Activated T-helper 1 cell treated with Interleukin-2 at 50 U/mL for 16 hours (primary cell): ENCODE results near the gene GGT1.
"Not testable (repeated sequence)": the region's sequence is repeated elsewhere in the genome, so short reads cannot be mapped to it uniquely, and the experiment has no call there.

Source experiments
- DNase-seq: peaks from one replicate; pipeline ENCODE4 v3.0.0-alpha.2; 2020; ENCODE audit warnings: low read depth

The GGT1 gene

GRCh38 chr22:24584166-24584790 is 18.7 kb upstream of the GGT1 start:
- DNase-seq: no peak

DNA sequence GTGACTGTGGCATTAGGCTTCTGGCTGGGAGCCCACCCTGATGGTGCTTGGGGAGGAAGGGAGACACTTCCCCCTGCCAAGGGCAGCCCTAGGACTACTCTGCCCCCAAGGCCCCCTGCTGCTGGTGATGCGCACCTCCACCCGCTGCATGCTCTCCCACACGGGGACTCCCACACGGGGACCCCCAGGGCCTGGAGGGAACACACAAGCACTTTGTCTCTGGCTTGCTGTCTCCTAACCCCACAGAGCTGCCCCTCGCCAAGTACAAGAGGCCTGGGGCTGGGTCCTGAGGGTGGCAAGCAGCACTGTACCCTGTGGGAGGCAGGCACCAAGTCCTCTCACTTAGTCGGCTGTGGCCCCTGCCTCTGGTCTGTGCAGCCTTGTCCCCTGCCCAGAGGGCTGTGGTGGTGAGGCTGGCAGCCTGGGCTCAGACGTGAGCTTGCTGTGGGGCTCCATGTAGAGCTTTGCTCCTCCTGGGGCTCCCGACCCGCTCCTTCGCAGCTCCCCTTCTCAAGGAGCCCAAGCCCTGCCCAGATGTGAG is 18.1 kb upstream of the GGT1 start:
- DNase-seq: no peak

GRCh38 chr22:24585461-24585860 is 17.5 kb upstream of the GGT1 start:
- DNase-seq: no peak

- DNase-seq: no peak
These were observed 17.0 kb upstream of the GGT1 start for GRCh38 chr22:24585927-24586546.

DNA sequence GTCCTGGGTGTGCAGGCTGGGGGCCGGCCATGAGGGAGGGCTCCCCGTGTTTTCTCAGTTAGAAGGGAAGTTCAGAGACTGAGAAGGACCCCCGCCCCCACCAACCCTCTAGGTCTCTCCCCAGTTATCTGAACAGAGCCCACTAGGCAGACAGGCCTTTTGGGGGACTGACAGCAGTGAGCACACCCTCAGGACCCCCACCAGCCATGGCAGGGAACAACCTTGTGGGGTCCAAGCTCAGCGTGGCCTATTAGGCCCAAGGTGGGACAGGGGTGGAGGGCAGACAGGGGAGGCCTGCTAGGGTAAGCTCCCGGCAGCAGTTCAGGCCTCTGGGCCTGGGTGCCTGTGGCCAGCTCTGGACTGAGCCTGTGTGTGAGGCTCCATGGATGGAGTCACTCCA is 15.7 kb upstream of the GGT1 start:
- no peak for DNase-seq

DNA sequence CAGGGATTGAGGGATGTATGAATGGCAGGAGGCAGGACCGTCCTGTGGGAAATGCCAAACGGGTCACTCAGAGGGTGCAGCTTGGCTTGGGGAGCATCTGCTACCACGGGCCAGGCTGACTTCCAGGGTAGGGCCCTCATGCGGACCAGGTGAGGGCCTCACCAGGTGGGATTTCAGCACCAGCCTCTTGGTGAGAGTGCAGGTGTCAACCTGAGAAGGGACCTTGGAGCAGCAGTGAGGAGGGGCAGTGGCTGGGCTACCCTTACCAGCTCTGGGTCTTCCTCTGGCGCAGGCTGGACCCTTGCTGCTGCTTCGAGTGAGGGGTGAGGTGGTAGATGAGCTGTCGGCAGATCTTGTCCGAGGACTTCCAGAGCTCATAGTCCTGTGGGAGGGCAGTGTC is 15.0 kb upstream of the GGT1 start:
- no peak for DNase-seq

DNA sequence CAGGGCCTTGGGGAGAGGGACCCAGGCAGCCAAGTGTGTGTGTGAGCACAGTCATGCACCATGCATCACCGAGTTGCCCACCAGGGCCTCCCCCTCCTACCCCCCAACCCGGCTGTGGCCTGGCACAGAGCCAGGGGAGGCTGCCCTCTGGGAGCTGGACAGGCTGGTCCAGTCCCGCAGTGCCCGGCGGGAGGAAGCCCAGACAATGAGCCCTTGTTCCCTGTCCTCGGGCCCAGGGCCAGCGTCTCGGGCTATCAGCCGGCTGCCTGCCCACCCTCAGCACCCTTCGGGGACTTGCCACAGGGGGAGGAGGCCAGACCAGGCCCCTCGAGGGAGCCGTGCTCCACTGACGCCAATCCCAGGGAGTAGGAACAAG is 14.6 kb upstream of the GGT1 start:
- no peak for DNase-seq

DNA sequence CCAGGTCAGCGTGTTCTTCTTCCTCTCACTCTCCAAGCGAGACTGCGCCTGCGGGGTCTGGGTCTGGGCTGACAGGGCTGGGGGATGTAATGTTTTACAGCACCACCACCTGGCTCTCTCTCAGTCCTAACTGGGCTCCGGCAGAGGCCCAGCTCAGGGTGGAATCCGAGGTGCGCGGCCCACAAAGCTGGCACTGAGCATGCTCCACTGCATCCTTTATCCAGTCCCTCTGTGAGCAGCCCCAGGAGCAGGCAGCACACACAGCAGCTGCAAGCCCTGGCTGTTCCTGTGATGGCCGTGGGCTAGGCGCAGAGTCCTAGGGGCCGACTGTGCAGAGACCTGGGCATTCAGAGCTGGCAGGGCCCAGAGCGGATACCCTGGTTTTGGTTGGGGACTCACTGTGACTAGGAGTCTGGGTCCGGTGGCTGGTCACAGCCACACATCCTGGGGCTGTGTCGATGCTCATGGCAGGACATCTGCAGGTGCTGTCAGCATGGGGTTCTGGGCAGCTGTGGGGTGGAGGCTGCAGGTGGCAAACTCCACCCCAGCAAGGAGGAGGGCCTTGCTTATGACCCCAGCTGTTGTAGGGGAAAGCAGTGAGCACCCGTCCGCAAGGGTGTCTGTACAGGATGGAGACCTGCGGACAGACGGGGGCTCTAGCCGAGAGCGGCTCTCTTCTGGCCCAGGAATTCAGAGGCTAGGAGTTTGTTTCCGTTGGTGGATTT is 14.1 kb upstream of the GGT1 start:
- no peak for DNase-seq

- no peak for DNase-seq
These were observed 13.4 kb upstream of the GGT1 start for GRCh38 chr22:24589518-24590030.

GRCh38 chr22:24590596-24591173 is 12.3 kb upstream of the GGT1 start:
- DNase-seq: no peak

DNA sequence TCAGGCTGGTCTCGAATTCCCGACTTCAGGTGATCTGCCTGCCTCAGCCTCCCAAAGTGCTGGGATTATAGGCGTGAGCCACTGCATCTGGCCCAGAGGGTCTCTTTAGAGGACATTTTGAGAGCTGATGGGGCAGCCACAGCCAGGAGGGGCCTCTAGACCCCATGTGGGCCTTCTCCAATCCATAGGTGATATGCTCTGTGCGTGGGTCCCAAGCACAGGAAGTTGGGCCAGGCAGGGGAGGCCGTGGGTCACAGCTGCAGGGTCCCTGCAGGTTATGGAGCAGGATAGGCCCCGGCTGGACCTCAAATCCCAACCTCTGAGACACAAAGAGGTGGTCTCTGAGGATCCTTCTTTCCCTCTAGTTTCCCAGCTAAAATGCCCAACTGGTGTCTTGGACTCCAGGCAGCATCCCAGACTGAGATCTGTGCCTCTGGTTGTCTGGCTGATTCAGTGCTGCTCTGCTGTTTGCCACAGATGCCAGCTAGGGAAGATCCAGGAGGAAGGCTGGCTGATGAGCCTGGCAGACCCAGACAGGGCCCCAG is 11.6 kb upstream of the GGT1 start:
- DNase-seq: no peak

DNA sequence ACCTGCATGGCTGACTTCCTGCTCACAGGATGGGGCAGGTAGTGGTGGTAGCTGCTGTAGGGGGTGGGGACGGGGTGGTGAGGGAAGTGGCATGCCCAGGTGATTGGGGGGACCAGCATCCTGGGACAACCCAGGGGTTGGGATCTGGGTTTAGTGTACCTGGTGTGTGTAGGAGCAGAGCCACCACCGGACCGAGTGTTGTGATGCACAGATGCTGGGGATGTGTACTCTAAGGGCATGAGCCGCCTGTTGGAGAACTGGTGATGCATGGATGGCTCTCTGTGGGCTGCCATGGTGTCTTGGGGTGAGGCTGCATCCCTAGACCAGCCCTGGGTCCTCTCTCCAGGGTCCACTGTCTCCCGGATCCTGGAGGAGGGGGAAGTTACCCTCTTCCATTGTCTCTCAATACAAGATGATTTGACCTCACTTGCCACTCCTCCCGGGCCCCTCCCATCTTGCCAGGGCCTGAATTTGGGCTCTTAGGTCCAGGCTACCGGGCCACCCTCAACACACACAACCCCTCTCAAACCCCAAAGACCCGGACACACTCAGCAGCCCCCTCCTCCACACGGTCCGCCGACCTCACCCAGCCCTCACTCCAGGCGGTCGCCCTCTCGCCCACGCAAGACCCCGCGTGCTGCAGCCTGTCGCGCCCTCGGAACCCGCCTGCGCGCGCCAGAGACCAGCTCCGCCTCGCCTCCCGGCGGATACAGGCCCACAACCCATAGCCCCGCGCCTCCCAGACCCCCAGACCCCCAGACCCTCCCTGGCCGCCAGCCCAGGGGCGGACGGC is 10.7 kb upstream of the GGT1 start:
- no peak for DNase-seq

DNA sequence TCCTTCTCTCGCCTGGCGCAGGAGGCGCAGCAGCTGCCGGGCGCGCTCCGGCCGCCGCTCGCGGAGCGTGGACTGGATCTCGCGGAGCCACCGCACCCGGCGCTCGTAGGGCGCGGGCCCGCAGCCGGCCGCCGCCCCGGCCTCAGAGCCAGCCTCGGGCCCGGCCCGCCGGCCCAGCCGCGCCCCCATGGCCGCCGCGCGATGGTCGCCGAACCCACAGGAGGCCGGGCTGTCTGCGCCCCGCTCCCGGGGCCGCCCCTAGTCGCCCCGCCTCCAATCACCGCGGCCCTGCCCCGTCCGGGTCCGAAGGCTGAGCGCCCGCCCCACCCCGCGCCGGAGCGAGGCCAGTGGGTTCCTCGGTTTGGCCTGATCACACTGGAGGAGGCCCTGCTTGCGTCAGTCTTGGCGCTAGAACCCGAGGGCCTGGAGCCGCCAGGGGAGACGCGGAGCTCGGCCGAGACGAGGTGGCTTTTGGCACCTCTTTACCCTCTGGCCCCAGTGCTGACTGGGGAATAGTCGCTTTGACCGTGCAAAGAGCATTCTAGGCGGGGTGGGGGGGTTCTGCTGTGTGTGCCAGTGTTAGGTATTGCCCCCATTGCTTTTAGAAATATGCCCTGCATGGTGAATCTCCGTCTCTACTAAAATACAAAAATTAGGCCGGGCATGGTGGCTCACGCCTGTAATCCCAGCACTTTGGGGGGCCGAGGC is 10.0 kb upstream of the GGT1 start, which contains the start of gene LRRC75B:
Gene LRRC75B, minus strand, starts transcription at position 223 of the 708 bp plus-strand sequence. Its CDS starts 34 bp downstream, at position 189.
- no peak for DNase-seq

DNA sequence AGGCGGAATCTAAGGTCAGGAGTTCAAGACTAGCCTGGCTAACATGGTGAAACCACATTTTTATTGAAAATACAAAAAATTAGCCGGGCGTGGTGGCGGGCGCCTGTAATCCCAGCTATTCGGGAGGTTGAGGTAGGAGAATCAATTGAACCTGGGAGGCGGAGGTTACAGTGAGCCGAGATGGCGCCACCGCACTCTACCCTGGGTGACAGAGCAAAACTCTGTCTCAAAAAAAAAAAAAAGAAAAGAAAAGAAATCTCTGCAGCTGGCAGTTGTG is 9.5 kb upstream of the GGT1 start:
- DNase-seq: not testable (repeated sequence)

DNA sequence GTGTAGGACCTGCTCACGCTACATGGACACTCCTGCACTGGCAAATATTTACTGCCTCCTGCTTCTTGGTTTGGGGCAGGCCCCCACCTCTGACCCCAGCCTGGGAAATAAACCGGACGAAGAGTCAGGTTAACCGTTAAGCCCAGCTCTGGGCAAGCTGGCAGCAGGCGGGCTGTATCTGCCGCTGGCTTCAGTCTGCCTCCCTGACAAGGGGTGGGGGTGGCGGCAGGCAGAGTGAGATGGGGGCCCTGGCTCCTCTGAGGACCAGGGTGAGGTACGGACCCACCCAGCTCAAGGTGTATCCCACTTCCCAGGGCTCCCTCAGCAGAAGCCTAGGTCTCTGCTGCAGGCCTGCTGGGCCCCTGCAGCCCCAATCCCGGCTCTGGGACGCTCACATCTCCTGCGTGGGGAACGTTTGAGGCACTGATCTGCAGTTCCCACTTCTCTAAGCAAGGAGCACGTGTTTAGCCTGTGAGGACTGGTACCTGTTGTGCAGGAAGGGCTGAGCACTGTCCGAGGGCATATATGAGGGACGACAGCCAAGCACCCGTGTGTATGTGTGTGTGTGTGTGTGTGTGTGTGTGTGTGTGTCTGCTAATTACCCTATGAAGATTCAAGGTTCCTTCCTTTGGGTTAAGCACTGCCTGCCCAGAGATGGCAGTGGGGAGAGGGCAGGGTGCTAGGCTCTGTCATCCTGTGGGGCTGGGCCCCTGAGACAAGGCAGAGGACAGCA is 9.0 kb upstream of the GGT1 start:
- no peak for DNase-seq

DNA sequence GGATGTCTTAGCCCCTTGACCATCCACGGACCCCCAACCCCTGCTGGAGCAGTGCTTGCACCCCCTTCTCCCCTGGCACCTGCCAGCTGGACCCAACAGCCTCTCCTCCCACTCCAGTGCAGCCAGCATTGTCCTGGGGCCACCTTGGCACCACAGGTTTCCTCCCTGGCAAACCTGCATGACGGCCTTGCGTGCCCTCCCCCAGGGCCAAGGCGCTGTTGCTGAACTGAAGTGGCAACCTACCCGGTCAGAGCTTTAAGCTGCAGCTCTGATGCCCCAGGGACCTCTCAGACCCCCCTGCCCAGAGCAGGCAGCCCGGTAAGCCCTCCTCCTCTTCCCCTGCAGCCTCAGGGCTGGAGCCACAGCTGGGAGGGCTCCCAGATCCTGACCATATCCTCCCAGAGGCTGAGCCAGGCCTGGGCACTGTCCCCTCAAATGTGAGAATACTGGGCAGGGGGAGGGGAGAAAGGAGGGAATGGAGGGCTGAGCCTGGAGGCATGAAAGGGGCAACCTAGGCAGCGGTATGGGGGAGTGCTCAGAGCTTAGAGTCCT is 8.3 kb upstream of the GGT1 start:
- no peak for DNase-seq

- DNase-seq: no peak
These were observed 7.8 kb upstream of the GGT1 start for GRCh38 chr22:24595228-24595627.

DNA sequence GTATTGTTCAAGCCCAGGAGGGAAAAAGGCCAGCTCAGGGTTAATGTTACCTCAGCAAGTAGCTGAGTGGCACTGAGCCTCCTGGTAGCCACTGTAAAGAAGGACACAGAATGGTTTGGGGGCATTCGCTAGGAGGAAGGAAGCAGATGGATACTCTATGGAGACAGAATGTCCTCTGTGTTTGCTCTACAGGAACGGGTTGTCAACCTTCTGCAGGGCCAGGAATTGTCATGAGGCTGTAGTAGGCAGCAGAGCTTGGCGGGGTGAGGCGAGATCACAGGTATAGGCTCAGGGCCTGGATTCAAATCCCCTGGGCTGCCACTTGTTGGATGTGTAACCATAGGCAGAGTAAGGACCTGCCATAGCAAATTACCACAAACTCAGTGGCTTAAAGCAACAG is 7.1 kb upstream of the GGT1 start:
- DNase-seq: no peak

DNA sequence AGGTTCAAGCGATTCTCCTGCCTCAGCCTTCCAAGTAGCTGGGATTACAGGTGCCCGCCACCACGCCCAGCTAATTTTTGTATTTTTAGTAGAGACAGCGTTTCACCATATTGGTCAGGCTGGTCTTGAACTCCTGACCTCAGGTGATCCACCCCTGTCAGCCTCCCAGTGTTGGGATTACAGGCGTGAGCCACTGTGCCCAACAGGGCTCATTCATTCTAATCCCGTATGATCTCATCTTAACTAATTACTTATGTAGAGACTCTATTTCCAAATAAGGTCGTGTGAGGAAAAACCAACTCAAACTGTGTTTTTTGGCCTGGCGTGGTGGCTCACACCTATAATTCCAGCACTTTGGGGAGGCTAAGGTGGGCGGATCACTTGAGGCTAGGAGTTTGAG is 5.9 kb upstream of the GGT1 start:
- DNase-seq: not testable (repeated sequence)

DNA sequence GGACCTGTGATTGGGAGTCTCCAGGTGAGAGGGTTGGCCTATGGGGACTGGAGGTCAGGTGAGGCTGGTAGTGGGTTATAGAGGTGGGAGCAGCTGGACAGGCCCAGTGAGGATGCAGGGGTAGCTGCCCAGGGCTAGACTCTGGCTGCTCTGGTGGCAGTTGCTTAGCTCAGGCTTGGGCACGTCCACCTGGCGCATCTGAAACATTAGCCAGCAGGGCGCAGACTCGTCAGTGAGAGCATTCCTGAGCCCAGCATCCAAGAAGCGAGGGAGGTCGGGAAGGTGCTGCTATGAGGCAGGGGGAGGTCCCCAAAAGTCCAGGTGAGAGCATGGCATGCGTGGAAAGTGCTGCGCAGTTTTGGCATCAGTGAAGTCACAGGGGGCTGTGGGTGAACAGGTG is 3.5 kb upstream of the GGT1 start:
- DNase-seq: no peak
